Measurements from ENCODE around the gene OR4F6.
"Not testable (repeated sequence)": the region's sequence is repeated elsewhere in the genome, so short reads cannot be mapped to it uniquely, and the experiment has no call there.

- not testable (repeated sequence) for TF ChIP-seq FOXM1 (IDR thresholded peaks at IDR 0.05; ENCODE audit: low read depth); RCOR1 (IDR thresholded peaks at IDR 0.05; ENCODE audit: low read length); POLR2AphosphoS5 (IDR thresholded peaks at IDR 0.05; ENCODE audit: low read depth, low read length); REST (IDR thresholded peaks at IDR 0.05; ENCODE audit: low read depth, low read length); GABPA (IDR thresholded peaks at IDR 0.05; ENCODE audit: low read depth); SIN3A (IDR thresholded peaks at IDR 0.05; ENCODE audit: borderline replicate concordance, low read depth, low read length)
- TF ChIP-seq, protein P1, sequence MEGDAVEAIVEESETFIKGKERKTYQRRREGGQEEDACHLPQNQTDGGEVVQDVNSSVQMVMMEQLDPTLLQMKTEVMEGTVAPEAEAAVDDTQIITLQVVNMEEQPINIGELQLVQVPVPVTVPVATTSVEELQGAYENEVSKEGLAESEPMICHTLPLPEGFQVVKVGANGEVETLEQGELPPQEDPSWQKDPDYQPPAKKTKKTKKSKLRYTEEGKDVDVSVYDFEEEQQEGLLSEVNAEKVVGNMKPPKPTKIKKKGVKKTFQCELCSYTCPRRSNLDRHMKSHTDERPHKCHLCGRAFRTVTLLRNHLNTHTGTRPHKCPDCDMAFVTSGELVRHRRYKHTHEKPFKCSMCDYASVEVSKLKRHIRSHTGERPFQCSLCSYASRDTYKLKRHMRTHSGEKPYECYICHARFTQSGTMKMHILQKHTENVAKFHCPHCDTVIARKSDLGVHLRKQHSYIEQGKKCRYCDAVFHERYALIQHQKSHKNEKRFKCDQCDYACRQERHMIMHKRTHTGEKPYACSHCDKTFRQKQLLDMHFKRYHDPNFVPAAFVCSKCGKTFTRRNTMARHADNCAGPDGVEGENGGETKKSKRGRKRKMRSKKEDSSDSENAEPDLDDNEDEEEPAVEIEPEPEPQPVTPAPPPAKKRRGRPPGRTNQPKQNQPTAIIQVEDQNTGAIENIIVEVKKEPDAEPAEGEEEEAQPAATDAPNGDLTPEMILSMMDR (IDR thresholded peaks at IDR 0.05): not testable (repeated sequence)
Measured at GRCh38 chr15:101788503-101789269, 14.6 kb upstream of the OR4F6 start.

All from SK-N-SH (cell line).